ENCODE data around the gene ERI3.

ERI3 gene

DNA sequence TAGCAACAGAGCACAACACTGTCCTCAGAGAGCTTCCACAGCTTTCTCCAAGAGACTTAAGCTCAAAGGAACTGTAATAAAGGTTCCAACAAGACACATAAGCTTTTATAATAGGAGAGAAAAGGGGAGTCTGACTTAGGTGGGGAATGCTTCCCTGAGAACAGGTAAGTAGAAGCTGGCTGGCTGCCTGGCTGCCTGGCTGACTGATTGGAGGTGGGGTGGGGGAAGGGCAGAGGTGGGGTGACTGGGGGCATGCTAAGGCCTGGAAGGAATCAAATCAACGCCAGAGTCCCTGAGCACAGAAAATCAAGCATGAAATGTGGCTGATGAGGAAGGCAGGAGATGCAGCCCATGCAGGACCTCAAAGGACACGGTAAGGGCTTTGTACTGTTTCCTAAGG is 96.0 kb downstream of the ERI3 start:
- DNase-seq: no peak

DNA sequence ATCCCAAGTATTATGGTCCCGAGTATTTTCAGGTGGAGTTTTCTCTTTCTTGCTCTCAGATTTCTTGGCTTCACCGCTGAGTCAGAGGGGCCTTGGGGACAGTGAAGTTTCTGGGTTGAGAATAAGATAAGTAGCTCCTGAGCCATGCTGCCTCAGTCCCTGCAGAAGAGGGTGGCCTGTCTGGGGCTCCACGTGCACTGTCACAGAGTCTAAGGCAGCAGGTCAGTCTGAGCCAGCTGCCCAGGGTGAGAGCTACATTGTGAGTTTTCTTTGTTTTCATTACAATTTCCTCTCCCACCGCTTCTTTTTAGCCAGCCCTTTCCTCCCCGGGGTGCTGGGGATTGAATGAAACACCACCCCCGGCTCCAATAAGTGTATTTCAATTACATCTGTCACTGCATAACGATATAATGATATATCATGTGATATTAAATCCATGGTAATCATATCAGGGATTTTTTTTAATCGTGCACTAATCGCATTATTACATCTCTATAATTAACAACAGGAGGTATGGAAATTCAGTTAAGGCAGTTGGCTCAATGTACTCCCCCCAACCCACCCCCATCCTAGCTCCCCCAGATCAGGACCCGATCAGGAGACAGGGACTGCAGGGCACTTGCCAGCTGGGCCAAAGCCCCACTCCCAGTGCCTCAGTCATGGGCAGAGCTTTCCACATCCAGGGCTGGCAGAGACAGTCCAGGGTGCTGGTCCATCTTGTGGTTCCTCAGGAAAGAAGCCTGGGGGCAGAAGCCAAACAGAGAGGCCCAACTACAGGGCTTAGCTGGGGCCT is 98.1 kb downstream of the ERI3 start:
- no peak for DNase-seq

DNA sequence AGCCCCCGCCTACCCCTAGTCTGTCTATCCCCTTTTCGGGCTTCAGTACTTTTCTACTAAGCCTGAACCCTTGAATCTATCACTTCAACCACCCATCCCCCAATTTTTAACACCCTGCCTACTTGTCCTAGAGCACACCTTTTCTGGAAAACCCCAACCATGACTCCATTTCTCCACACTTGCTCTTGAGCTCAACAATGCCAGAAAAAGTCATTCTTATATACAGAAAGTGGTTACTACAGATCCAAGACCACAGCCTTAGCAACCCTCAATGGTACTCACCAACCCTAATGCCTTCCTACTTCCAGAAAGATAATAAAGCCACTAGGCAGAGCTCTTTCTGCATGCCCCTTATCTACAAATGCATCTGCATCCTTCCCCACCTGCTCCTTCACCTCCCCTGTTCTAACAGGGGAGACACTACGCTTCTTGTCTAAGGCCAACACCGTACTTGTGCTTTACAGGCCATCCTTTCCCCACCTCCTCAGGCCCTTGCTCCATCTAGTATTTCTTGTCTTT is 100.6 kb downstream of the ERI3 start:
- DNase-seq: no peak

DNA sequence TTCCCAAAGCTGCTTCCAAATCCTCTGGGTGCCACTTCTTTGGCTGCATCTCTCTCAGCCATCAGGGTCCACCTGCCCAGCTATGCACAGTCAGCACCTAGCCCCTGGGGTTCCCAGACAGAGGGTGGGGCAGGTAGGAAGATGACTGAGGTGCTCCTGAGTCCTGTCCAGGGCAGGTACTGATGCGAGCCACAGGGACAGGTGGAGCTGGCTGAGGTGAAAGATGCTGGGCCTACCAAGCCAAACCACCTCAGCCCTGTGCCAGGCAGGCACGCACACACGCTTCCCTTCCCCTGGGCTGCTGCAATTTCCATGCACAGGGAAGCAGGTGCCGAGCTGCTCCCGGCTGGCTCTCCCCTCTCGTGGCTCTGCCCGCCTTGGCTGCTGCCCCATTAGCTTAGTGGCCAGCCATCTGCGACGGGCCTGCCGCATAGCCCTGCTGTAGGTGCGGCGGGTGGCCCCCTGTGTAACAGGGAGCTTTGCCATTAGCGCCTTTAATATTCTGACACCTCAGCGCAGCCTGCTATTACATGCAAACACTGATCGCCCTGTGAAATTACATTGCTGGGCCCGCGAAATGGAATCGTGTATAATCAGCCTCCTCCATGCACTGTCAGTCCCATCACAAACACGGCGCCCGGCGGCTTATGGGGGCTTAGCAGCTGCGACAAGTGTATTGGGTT is 102.9 kb downstream of the ERI3 start:
- no peak for DNase-seq

DNA sequence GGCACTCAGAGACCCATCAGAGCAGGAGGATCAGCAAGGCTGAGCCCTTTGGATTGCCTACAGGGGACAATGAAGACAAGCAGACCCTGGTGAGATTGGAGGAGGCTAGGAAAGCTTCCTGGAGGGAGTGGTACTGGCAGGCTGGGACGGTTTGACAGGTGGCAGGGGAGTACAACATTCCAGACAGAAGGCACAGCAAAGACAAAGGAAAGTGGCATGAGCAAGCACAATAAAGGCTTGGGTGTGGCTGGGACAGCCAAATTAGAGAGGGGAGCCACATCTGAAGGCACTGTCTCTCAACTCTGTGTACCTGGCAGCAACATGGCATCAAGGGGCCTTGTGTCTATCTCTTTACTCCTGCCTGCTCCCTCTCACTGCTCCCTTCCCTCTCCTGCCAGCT is 103.6 kb downstream of the ERI3 start:
- DNase-seq: no peak

DNA sequence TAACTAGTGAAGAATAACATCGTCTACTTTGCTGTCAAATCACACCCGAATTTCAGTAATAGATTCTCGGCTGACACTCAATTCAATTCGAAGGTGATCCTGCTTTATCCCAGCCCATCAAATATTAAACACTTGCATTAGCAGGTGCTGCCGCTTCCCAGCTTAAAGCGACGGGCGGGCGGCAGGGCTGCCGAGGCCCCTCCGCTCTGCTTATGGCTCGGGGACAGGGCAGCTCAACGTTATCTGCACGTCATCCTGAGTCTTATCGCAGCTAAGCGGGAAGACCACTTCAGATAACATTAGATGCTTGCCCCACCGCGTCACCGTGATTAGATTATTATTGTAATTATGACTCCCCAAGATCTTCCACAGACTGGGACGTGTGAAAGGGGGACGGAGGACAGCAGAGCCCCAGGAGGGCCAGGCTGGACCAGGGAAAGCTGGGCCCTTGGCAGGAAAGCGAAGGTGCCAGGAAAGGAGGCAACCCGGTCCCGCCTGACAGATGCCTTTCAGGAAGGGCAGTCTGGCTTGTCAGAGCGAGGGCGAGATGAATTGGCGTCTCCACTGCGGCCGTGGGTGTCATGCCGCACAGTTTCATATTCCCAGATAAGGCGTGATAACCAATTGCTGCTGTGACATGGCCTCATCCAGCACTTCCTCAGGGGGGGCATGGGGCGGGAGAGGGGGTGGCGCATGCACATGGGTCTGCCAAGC is 104.8 kb downstream of the ERI3 start:
- DNase-seq: no peak

DNA sequence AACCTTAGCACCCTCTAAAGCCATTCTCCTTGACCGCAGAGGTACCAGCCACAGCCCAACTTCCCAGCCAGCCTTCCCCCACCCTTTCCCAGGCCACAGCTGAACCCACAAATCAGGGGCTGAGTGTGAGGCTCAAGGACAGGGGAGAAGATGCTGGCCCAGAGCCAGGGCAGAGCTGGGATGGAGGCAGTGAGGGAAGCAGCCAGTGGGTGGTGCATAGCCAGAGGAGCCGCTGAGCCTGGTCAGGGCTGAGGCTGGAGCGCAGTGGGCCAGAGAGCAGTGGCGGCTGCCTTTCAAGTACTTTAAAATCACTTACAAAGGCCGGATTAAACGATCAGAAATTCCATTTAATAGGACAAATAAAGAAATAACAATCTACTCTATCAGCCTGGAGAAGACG is 105.5 kb downstream of the ERI3 start:
- no peak for DNase-seq

DNA sequence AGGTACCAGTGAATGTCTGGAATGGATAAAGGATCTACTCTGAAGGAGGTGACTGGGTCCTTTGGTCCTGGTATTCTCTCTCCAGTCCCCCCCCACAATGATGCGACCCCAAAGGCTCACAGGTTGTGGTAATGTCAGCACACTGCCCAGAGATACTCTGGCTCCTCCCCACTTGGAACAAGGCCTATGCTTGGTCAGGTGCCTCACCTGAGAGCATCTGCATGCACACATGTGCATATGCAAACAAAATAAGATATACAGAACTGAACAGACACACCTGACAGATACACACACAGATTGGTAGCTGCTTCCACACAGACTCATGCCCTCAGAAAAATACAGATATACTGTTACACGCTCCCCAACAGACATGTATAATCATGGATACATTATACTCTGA is 108.3 kb downstream of the ERI3 start:
- no peak for DNase-seq

DNA sequence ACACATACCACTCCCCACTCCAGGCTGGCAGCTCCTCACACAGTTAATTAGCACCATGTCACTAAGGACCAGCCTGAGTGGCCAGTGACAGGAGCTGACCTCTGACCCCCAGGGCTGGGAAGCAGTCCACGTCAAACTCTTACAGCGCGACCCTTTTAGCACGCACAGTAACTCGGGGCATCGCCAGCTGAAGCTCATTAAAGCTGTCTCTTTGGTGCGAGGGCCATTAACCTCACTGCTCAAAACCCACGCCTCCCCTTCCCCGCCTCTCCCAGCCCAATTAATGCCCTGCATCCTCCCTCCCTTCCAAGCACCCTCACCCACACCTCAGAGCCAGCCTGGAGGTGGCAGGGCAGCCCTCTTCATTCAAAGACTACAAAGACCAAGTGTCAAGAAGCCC is 110.1 kb downstream of the ERI3 start:
- no peak for DNase-seq

DNA sequence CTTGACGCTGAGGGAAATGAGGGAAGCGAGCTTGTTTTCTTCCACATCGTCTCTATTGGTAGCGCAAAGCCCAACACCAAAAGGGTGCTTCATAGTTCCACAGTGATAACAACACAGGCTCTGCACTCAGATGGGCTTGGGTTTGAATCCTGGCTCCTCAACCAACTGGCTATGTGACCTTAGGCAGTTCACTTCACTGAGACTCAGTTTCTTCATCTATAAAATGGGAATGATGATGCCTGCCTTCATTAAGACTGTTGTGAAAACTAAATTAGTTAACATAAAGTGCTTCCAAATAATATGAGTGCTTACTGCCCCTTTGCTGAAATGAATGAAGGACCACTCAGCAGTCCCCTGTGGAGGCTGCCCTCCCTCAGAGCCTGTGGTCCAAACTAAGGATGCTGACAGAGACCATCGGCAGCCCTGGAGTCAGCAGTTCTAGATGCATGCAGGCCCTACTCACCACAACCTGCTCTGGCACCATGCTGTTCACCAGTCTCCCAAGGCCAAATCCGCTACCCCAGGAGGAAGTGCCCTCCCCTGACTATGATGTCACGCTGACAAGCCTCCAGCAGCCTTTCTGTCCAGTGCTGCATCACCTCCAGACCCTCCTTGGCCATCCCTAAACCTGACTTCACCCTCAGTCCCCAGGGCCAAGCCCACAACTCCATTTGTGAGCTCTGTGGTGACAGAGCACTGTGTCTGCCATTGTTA is 111.1 kb downstream of the ERI3 start:
- DNase-seq: no peak

DNA sequence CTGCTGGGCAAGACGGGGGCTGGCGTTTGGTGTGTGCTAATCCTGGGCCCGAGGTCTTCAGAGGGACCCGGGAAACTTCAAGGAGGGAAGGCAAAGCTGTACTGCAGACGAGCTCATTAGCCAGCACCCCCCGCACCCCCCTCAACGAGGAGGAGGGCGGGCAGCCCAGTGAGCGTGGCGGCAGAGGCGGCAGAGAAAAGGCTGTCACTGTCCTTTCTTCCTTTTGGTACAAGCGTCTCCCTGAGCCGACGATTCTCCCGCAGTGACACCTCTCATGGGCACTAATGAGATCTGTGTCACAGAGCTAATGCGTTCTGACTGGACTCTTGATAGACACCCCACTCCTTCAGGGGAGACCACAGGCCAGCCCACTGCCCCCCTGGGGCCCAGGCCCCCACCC is 112.3 kb downstream of the ERI3 start:
- DNase-seq: no peak

DNA sequence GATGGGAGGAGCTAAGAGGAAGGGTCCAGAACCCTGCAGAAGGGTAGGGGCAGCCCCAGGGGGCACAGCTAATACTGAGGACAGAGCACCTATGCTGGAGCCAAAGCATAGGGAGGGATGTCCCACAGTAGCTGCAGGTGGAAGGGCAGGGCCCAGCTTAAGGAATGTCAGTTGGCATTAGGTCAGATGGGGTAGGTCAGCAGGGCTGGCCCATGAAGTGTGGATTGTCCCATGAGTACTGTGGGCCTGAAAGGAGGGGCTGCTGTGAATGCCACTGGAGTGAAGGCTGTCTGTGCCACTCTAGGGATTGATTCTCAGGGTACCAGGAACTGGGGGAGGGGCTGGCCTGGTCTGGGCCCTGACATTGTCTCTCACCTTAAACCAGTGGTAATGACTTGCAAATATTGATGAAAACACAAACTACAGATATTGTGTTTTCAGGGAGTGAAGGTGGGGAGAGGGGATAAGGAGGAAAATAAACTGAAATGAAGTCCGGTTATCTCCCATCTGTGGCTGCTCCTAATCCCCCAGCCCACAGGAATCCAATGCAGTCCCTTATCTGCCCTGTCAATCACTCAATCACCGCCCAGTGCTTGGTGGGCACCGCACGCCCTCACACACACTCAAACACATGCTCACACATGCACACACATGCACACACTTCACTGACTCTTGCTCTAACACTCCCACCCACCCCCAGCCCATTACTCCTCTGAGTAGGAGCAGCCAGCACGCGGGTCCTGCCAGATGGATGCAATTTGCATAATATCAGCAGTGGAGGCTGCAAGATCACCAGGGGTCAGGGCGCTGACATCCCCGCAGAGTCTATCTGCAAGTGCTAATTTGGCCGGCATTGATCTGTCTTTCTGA is 114.0 kb downstream of the ERI3 start:
- DNase-seq: no peak

DNA sequence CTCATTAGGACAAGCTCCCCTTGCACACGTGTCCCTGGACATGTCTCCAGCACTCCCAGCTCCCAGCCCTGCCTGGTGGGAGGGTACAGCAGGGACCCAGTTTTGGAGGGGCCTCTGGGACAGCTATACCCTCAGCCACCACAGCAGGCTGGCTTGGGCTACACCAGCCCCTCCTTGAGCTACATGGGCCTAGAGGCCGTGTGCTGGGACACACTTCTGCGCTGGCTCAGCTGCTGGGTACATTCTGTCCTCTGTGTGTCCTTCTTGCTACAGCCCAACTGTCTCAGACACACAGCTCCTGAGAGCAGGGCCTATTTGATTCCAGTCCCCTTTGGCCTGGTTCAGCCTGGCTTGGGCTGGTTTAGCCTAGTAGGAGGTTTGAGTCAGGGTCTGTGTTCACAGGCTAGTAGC is 115.1 kb downstream of the ERI3 start:
- DNase-seq: no peak

DNA sequence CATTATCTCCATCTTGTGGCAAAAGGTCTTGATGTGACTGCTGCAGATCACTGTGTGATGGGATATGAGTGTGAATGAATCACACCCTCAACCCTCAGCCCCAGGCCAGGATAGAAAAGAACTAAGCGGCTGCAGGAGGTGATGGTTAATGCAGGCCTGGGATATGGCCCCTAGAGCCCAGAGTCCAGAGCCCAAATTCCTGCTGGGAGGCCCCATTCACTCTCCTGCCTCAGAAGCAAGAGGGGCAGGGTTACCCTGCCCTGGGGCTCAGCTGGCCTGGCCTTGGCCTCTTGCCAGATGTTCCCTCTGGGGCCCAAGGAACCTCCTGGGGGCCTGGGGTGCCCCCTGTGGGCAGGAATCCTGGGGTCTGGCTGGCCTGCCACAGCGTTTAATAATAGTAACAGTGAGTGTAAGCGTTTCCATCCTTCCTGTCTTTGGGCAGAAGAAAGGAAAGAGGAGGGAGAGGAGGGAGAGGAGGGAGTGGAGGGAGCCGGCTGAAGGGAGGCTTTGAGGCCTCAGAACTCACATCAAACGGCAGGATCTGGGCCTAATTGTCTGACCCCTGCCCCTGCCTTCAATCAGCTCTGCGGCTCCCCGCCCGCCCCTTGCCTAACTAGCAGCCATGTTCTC is 115.6 kb downstream of the ERI3 start:
- peak; percentile 40 for DNase-seq

DNA sequence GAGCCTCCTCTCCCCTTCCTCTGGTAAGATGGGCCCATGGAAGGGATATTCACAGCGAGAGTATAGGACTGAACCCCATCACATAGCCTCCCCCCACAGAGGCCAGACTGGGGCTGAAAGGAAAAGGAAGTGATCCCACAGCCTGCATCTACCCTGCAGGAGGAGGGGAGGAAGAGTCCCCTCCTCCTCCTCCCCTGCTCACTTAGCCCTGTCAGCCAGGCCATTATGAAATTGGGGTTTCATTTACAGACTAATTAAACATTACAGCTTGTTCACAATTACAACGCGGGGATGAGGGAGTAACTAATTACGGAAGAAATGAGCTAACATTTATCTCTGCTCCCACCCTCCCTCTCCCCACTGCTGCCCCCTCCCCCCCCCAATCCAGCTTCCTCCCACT is 116.4 kb downstream of the ERI3 start:
- DNase-seq: no peak

DNA sequence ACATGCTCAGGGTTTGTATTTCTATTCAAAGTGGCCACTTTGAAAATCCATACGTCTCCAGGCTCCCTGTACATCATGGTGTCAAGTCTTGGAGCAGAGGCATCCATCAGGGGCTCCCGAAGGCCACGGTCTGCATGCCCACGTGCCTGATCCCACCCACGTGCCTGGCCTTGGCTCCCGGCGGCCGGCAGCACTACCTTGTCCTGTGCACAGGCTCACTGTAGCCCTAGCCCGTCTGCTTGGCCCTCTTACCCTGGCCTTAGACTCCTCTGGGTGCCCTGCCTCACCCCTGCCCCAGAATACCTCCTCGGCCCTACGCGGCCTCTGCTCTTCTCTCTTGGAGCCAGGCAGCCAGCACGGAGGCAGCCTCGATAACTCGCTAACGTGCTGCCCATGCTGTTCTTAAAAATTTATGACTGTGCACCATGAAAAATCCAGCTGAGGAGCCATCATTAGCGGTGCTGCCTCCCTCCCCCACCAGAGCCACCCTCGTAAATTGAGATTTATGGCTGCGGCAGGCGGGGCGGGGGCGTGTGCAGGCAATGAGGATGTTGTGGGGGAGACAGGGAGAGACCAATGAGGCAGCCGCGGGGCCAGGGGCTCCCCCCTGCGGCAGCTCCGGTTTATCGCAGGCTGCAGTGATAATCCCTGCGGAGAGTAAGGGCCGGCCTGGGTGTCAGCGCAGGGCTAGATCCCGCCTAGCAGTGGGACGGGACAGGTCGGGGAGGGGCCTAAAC is 117.2 kb downstream of the ERI3 start:
- peak; percentile 90 for DNase-seq

DNA sequence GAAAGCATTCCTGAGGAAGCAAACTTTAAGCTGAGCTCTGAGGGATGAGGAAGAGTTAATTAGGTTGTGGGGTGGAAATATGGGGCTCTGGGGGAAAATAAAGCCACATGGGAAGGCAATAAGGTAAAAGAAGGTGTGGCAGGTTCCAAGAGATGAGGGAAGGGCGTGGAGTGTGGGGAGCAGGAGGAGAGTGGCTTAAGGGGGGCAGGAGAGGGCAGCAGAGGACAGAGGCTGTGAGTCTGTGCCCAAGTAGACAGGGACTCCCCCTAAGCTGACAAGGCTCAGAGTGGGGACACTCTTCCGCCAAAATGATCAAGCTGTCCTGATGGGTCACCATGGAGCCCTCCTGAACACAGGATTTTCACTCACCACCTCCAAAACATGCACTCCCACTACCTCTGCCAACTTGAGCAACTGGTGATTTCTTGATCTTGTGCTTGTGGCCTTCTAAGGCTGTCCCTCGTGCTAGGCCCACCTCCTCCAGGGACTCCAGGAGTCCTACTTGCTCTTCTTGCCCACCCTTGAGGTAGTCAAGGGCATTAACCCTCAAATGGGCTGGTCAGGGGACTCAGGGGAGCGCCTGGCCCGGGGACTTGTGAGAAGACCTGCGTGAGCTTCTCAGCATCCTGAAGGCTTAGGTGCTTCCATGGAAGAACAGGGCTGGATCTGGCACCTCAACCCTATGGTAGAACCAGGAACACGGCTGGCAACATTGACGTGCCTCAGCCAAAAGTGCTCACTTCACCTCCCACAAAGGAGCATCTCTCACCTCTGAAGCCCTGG is 118.4 kb downstream of the ERI3 start:
- no peak for DNase-seq

DNA sequence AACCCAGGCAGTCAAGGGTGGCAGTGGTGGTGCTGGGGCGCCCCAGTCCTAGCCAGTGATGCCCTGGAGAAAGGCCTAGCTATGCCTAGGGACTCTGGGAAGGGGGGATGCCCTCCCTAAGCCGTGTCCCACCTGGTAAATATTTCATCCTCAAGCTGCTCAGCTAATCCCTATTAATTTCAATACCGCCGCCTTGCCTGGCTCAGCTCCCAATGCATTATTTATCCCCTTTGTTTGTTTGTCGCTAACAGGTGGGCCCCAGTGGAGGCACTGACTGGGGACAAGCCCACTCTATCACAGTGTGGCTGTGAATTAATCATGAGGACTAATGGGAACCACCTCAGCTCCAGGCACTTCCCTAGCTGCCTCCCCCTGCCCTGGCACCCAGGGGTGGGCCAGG is 119.2 kb downstream of the ERI3 start:
- DNase-seq: no peak

DNA sequence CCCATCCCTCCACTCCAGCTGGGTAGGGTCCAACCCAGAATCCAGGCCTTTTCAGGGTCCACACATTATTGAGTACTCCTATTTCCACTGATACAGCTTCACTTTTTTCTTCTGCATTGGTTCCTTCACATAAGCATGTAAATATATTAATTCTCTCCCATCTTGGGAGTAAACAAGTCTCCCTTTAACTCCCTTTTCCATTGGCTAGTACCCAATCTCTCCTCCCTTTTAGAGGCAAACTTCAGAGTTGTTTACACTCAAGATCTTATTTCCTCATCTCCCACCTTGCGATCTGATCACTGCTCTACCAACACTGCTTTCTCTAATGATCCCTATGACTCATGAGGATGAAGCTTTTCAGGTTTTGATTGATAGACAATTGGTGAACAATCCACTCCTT is 121.5 kb downstream of the ERI3 start:
- no peak for DNase-seq

DNA sequence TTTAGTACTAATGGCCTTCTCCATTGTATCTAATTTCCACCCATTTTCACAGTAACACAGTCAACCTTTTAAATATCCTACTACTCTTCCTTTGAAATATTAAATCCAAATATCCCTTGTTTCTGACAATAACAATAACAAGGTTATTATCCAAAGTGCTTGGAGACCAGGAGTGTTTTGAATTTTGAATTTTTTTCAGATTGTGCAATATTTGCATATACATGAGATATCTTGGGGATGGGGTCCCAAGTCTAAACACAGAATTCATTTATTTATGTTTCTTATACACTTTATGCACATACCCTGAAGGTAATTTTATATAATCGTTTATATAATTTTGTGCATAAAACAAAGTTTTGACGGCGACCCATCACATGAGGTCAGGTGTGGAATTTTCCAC is 124.3 kb downstream of the ERI3 start:
- DNase-seq: no peak

Data from hematopoietic multipotent progenitor cell treated with erythropoietin and hydrocortisone succinate and interleukin-3 and kit ligand, for 6 days (in vitro differentiated cells).